Epithelial cell of esophagus (primary cell): ENCODE results near the gene SHC3.

ENCODE experiments used
- DNase-seq: peaks from one replicate; pipeline ENCODE4 v3.0.0; 2010; ENCODE audit warnings: low read depth
- H3K4me3 ChIP-seq: 2 replicates; pipeline ENCODE4 v1.5.1; 2011; ENCODE audit warnings: mild to moderate bottlenecking, low read length, control low read depth
- TF ChIP-seq, protein P1 (sequence below): IDR thresholded peaks from 2 replicates; pipeline ENCODE4 v1.5.1; 2011; ENCODE audit warnings: low read depth, mild to moderate bottlenecking, low read length, control low read depth, inconsistent platforms; ENCODE audit not compliant: insufficient read depth; ENCODE audit errors: missing control alignments

SHC3 gene

DNA sequence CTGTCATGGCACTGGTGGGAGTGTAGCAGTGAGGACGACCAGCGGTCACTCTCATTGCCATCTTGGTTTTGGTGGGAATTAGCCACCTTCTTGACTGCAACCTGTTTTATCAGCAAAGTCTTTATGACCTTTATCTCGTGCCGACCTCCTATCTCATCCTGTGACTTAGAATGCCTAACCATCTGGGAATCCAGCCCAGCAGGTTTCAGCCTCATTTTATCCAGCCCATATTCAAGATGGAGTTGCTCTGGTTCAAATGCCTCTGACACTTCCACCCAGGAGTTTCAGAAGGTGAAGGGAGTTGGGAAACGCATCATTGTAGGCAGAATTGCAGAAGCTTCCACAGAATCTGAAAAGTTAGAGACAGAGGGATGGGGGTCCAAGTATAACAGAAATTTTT, 35.4 kb downstream of the SHC3 start:
- TF ChIP-seq, protein P1, sequence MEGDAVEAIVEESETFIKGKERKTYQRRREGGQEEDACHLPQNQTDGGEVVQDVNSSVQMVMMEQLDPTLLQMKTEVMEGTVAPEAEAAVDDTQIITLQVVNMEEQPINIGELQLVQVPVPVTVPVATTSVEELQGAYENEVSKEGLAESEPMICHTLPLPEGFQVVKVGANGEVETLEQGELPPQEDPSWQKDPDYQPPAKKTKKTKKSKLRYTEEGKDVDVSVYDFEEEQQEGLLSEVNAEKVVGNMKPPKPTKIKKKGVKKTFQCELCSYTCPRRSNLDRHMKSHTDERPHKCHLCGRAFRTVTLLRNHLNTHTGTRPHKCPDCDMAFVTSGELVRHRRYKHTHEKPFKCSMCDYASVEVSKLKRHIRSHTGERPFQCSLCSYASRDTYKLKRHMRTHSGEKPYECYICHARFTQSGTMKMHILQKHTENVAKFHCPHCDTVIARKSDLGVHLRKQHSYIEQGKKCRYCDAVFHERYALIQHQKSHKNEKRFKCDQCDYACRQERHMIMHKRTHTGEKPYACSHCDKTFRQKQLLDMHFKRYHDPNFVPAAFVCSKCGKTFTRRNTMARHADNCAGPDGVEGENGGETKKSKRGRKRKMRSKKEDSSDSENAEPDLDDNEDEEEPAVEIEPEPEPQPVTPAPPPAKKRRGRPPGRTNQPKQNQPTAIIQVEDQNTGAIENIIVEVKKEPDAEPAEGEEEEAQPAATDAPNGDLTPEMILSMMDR, result no peak
- no peak overlapping the region for H3K4me3 ChIP-seq
- DNase-seq, result no peak

DNA sequence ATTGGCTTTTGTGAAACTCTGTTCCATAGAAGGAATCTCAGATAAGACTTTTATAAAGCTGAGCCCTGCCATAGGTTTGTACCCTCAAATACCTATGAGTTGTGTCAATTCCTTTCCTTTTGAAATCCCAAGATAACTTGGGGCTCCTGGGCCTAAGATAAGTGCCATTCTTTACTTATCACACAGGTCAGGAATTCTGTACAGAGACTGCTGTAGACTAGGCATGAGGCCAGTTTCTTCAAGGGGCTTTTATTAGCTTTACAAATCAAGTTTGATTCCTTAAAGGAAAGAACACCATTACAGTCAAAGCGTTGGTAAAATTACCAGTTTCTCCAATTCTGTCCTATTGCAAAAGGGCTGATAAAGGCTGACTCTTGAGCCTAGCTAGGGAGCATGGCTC, 39.2 kb downstream of the SHC3 start:
- no peak overlapping the region for H3K4me3 ChIP-seq
- TF ChIP-seq, protein P1, result no peak
- no peak for DNase-seq

DNA sequence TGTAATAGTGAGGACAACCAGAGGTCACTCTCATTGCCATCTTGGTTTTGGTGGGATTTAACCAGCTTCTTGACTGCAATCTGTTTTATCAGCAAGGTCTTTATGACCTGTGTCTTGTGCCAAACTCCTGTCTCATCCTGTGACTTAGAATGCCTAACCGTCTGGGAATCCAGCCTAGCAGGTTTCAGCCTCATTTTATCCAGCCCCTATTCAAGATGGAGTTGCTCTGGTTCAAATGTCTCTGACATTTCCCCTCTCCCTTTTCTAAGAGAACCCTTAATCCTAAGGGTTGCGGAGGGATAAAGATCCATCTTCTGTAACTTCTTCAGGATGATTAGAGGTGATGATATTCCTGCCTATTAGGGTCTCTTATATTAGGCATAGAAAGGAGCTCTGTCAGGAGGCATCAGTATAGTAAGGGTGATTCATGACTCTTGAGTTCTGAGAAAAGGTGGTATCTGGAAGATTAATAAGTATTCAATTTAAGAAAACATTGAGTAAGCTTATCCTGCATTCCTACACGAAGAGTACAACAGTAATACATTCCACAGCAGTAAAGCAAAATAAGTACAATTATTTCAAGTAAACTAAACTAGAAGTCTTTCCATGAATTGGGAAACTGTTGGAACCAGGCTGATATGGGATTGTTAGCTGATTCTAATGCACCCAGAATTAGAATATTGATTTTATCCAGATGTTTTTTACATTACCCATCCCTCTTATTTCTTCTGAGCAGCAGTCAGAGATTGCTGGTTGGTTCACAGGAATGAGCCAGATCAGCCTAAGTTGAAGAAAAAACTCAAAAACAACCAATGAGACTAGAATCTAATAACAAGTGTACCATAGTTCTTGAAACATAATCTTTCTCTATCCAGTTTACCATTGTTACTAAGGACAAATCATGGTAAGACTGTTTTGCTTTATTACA, 39.9 kb downstream of the SHC3 start:
- TF ChIP-seq, protein P1, result no peak
- H3K4me3 ChIP-seq, result no peak overlapping the region
- DNase-seq, result peak; percentile 88

DNA sequence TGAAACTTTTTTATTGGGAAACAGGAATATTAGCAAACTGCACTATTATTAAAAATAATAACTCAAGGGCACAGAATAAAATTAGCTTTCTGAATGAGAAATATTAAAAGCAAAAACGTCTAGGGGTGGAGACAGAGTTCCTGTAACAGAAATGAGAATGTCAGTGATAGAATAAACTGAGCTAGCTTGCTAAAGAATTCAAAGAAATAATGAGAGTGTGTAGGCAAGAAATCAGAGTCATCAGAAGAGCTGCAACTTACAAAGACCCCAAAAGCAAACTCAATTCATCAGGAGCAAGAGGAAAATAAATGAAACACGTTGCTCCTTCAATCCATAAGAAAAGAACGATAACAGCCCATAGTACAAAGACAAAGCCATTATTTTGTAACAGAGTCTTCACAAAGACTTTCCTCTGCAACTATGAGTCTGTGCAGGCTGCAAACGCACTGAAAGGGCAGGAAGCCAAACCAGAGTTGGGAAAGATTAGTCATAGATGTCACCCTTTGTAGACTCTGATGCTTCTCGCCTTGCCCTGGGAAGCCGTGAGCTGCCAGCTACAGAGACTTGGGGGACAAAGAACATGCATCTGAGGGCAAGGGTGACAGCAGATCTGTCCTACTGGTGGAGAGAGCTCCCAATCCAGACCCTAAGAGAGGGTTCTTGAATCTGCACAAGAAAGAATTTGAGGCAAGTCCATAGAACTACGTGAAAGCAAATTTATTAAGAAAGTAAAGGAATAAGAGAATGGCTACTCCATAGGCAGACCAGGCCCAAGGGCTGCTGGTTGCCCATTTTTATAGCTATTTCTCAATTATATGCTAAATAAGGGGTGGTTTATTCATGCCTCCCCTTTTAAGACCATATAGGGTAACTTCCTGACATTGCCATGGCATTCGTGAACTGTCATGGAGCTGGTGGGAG, 40.8 kb downstream of the SHC3 start:
- H3K4me3 ChIP-seq, result no peak overlapping the region
- DNase-seq, result peak; percentile 93
- TF ChIP-seq, protein P1, result no peak

DNA sequence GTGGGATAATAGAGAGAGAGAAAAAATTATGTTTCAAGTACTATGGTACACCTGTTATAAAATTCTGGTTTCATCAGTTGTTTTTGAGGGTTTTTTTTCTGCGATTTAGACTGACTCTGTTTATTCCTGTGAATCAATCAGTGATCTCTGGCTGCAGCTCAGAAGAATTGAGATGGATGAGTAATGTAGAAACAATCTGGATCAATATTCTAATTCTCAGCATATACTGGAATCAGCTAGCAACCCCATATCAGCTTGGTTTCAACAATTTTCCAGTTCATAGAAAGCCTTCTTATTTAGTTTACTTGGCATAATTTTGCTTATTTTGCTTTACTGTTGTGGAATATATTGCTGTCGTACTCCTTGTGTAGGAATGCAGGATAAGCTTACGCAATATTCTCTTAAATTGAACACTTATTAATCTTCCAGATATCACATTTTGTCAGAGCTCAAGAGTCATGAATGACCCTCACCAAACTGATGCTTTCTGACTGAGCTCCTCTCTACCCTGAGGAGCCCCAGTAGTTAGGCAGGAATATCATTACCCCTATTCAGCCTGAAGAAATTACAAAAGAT, 42.9 kb downstream of the SHC3 start:
- DNase-seq, result no peak
- no peak overlapping the region for H3K4me3 ChIP-seq
- TF ChIP-seq, protein P1, result no peak

DNA sequence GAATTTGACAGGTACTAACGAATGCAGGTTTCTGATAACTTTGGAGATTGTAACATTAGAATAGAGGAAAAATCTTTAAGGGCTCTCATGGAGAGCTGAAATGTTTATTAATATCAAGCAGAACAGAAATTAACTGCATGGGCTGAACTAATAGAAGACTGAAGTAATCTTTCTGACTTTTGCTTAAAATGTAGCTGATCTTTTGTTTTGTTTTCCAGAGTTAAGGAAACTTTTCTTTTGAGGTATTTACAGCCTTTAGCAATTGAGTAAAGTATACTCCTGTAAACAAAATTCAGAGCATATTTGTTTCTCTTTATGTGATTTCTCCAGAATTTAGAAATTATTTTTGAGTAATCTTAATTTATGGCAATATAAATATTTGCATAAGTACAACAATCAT, 43.9 kb downstream of the SHC3 start:
- DNase-seq, result no peak
- H3K4me3 ChIP-seq, result no peak overlapping the region
- TF ChIP-seq, protein P1, result no peak
